Panc1 (cell line): Measurements from ENCODE around the gene MIOX. TPM values are rescaled to one million over a fixed set of nuclear protein-coding genes. Genes with fewer than 3 reads are reported as not detected.

Experiments used
- ATAC-seq: fragments of 200-7000 bp; cut with Tn5 transposase; 2 replicates; pipeline ENCODE4 v1.9.1; 2020; ENCODE audit warnings: mild to moderate bottlenecking, moderate library complexity
- BruUV-seq: library from RNA; stranded (reverse); fragments of 400-500 nt; replicated peaks from 2 replicates; lab custom pipeline; 2021; lab: Mats Ljungman, UMichigan
- CTCF ChIA-PET: fragments of 300-600 bp; sonication (Branson Sonifier 250); formaldehyde crosslinking; loops from one replicate; lab custom pipeline; 2022; ENCODE audit warnings: antibody characterized with exemption; lab: Charles Lee
- POLR2A ChIA-PET: fragments of 300-600 bp; sonication (Branson Sonifier 250); formaldehyde crosslinking; loops from one replicate; lab custom pipeline; 2022; ENCODE audit warnings: antibody characterized with exemption; lab: Charles Lee
- DNase-seq: peaks from one replicate; pipeline ENCODE4 v3.0.0-alpha.2; 2010; ENCODE audit warnings: low read depth, low spot score
- H3K27ac ChIP-seq: 2 replicates; pipeline ENCODE4 v1.5.1; 2011; ENCODE audit warnings: mild to moderate bottlenecking, low read length, inconsistent platforms
- H3K27me3 ChIP-seq: fragments of 200-500 bp; sonication (Bioruptor generic); 2 replicates; pipeline ENCODE4 v1.6.0; 2014; ENCODE audit warnings: low read length, inconsistent platforms; ENCODE audit not compliant: control insufficient read depth, insufficient read depth
- H3K36me3 ChIP-seq: fragments of 200-500 bp; sonication (Bioruptor generic); 2 replicates; pipeline ENCODE4 v1.5.1; 2014; ENCODE audit warnings: inconsistent platforms, mild to moderate bottlenecking, low read length, moderate library complexity; ENCODE audit not compliant: control insufficient read depth, insufficient read depth
- H3K4me1 ChIP-seq: 2 replicates; pipeline ENCODE4 v1.5.1; 2011; ENCODE audit warnings: inconsistent platforms, mild to moderate bottlenecking, low read length, moderate library complexity; ENCODE audit not compliant: control insufficient read depth, insufficient read depth
- H3K4me3 ChIP-seq, 2 experiments: 2 replicates each; pipeline ENCODE4 v1.5.1; 2011 to 2012; ENCODE audit warnings: low read depth in 2 of 2, low read length in 2 of 2, mild to moderate bottlenecking in 2 of 2, inconsistent platforms in 1 of 2, moderate library complexity in 1 of 2
- H3K9me3 ChIP-seq: fragments of 200-500 bp; sonication (Bioruptor generic); 2 replicates; pipeline ENCODE4 v1.5.1; 2014; ENCODE audit warnings: low read depth, mild to moderate bottlenecking, inconsistent platforms, low read length, moderate library complexity; ENCODE audit not compliant: control insufficient read depth, insufficient read depth
- POLR2AphosphoS5 ChIP-seq: IDR thresholded peaks from 2 replicates; pipeline ENCODE4 v1.6.1; 2012; ENCODE audit warnings: mild to moderate bottlenecking, low read depth, low read length, moderate library complexity
- SIN3A ChIP-seq: IDR thresholded peaks from 2 replicates; pipeline ENCODE4 v1.6.1; 2012; ENCODE audit warnings: low read depth, mild to moderate bottlenecking, low read length, moderate library complexity, borderline replicate concordance; ENCODE audit not compliant: insufficient read depth
- TCF7L2 ChIP-seq: IDR thresholded peaks from 2 replicates; pipeline ENCODE4 v1.6.1; 2011; ENCODE audit warnings: mild to moderate bottlenecking, low read depth, low read length, inconsistent platforms
- in situ Hi-C: cut with HindIII; loops from 2 replicates; pipeline ENCODE4 v1.10.0; 2016; ENCODE audit warnings: low sequenced_read_pairs, low pct_unique_long_range_greater_than_20kb
- intact Hi-C: fragments of 100-400 bp; cut with micrococcal nuclease; formaldehyde crosslinking; loops from one replicate; pipeline ENCODE4 v1.10.0; 2022; ENCODE audit not compliant: unreplicated experiment
- total RNA-seq: library from RNA; stranded (reverse); gene quantifications from one replicate; pipeline ENCODE4 v1.2.1, GENCODE V29; 2021; ENCODE audit not compliant: unreplicated experiment
- TF ChIP-seq, protein P1 (sequence below), 2 experiments: IDR thresholded peaks; 2 replicates each; pipeline ENCODE4 v1.6.1; 2011 to 2012; ENCODE audit warnings: low read depth in 2 of 2, control low read depth in 1 of 2, low read length in 1 of 2, mild to moderate bottlenecking in 1 of 2, moderate library complexity in 1 of 2; ENCODE audit not compliant: insufficient read depth in 1 of 2
- TF ChIP-seq, protein P2 (sequence below): fragments of 450-650 bp; IDR thresholded peaks from 2 replicates; pipeline ENCODE4 v1.5.1; 2017; ENCODE audit warnings: mild to moderate bottlenecking

Gene MIOX
- total RNA-seq, 1 experiment from 2014 or later, result 0.23 TPM

DNA sequence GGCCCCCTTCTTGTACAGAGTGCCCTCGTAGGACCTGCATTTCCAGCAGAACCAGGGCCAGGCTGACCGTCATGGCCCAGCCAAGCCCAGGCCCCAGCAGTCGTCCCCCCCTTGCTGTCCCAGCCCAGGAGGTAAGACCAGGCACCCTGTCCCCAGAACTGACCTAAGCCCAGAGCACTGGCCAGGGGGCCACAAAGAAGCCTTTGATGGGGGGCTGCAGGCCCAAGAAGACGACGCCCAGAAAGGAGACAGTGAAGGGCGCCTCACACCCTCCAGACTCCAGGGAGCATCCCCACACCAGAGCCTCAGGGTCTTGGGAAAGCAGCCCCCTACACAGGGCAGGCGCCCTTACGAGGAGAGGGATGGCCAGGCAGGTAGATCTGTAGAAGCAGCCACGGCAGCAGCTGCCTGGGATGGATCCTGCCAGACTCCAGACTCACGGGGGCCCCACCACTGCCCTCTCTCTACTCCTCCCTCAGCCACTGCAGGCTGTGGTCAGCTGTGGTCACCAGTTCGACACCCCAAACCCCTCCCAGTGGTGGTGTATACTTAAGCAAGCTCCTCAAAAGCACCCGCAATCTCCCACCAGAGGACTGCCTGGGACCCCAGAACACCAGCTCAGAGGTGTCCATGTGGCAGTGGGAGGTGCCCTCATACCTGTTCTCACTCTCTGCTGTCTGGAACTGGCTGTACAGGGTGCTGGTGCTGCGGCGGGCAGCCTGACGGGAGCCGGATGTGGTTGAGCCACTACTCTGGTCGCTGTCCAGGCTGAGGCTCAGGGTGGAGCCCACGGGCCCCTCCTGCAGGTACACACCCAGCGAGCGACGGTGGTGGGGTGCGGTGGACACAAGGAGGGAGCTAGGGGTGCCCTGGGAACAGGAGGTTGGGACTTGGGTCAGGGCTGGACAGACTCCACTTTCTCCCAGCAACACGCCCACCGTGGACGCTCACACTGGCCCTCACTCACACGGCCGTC, 38.8 kb upstream of the MIOX start:
- H3K4me3 ChIP-seq, result no peak overlapping the region
- in situ Hi-C loops, result no loop called here
- H3K27ac ChIP-seq, result no peak overlapping the region
- intact Hi-C loops, result no loop called here
- ChIA-PET POLR2A (no interaction called here), CTCF (no interaction called here)
- 0 out of 2 replicates have a peak, but pooled peaks cover 2% of the 10 kb centered on the region for H3K36me3 ChIP-seq
- TF ChIP-seq TCF7L2 (no peak), POLR2AphosphoS5 (no peak; the same call in 1 of the 2 replicates), SIN3A (no peak)
- TF ChIP-seq, protein P1, sequence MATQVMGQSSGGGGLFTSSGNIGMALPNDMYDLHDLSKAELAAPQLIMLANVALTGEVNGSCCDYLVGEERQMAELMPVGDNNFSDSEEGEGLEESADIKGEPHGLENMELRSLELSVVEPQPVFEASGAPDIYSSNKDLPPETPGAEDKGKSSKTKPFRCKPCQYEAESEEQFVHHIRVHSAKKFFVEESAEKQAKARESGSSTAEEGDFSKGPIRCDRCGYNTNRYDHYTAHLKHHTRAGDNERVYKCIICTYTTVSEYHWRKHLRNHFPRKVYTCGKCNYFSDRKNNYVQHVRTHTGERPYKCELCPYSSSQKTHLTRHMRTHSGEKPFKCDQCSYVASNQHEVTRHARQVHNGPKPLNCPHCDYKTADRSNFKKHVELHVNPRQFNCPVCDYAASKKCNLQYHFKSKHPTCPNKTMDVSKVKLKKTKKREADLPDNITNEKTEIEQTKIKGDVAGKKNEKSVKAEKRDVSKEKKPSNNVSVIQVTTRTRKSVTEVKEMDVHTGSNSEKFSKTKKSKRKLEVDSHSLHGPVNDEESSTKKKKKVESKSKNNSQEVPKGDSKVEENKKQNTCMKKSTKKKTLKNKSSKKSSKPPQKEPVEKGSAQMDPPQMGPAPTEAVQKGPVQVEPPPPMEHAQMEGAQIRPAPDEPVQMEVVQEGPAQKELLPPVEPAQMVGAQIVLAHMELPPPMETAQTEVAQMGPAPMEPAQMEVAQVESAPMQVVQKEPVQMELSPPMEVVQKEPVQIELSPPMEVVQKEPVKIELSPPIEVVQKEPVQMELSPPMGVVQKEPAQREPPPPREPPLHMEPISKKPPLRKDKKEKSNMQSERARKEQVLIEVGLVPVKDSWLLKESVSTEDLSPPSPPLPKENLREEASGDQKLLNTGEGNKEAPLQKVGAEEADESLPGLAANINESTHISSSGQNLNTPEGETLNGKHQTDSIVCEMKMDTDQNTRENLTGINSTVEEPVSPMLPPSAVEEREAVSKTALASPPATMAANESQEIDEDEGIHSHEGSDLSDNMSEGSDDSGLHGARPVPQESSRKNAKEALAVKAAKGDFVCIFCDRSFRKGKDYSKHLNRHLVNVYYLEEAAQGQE (IDR thresholded peaks at IDR 0.05; ENCODE audit: insufficient read depth in 1 of 2, low read depth in 2 of 2, low read length in 1 of 2), result no peak
- TF ChIP-seq, protein P2, sequence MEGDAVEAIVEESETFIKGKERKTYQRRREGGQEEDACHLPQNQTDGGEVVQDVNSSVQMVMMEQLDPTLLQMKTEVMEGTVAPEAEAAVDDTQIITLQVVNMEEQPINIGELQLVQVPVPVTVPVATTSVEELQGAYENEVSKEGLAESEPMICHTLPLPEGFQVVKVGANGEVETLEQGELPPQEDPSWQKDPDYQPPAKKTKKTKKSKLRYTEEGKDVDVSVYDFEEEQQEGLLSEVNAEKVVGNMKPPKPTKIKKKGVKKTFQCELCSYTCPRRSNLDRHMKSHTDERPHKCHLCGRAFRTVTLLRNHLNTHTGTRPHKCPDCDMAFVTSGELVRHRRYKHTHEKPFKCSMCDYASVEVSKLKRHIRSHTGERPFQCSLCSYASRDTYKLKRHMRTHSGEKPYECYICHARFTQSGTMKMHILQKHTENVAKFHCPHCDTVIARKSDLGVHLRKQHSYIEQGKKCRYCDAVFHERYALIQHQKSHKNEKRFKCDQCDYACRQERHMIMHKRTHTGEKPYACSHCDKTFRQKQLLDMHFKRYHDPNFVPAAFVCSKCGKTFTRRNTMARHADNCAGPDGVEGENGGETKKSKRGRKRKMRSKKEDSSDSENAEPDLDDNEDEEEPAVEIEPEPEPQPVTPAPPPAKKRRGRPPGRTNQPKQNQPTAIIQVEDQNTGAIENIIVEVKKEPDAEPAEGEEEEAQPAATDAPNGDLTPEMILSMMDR, result no peak
- BruUV-seq, result no TSS peak
- no peaks in the 10 kb centered on the region for H3K27me3 ChIP-seq
- H3K4me1 ChIP-seq, result peaks cover 22% of the 10 kb centered on the region
- ATAC-seq (no peak), DNase-seq (no peak)
- H3K9me3 ChIP-seq, result no peaks in the 10 kb centered on the region

DNA sequence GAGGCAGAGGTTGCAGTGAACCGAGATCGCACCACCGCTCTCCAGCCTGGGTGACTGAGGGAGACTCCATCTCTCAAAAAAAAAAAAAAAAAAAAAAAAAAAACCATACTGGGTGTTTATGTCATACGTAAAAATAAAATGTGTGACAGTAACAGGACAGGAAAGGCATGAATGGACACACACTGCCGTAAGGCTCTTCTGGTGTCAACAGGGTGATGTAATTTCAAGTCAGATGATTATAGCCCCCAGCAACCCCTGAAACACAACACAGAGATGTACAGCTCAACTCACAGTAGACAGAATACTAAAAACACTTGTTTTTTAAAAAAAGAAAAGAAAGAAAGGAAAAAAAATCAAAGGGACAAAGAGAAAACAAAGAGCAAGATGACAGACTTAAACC, 34.0 kb upstream of the MIOX start:
- no TSS peak for BruUV-seq
- no peaks in the 10 kb centered on the region for H3K27me3 ChIP-seq
- H3K9me3 ChIP-seq, result no peaks in the 10 kb centered on the region
- ATAC-seq, result no peak
- TF ChIP-seq, protein P2, result no peak
- no peak for TF ChIP-seq TCF7L2
- TF ChIP-seq SIN3A, result no peak
- no peak for TF ChIP-seq POLR2AphosphoS5
- TF ChIP-seq, protein P1 (IDR thresholded peaks at IDR 0.05; ENCODE audit: insufficient read depth in 1 of 2, low read depth in 2 of 2, low read length in 1 of 2), result no peak
- intact Hi-C loops, result no loop called here
- ChIA-PET POLR2A (interaction anchor here (0.6 kb wide), 1 partner anchor 80 kb away, joined by 4 read pairs; no protein-coding TSS in a partner anchor), CTCF (interaction anchor here (0.6 kb wide), 1 partner anchor 59 kb away, joined by 3 read pairs; no protein-coding TSS in a partner anchor)
- 0 out of 2 replicates have a peak, but pooled peaks cover 2% of the 10 kb centered on the region for H3K36me3 ChIP-seq
- no peak for DNase-seq
- no peak overlapping the region for H3K4me3 ChIP-seq
- in situ Hi-C loops, result no loop called here
- no peak overlapping the region for H3K27ac ChIP-seq
- H3K4me1 ChIP-seq, result no peaks in the 10 kb centered on the region
